ENCODE data around the gene LAMTOR3.

DNA sequence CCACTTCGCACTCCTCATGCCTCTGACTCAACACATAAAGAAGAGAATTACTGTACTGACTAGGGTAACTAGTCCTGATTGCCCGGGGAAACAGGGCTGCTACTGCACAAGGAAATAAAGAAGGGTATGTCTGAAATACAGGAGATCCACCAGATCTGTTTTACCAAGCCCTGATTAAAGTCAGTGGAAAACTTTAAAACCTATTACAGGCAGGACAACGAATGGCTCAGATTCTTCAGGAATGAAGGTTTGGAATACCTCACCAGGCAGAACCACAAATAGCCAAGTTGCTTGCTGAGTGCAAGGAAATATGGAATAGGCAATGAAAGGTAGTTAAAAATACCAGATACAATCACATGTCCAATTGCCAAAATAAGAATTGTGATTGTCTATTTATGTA, 17.3 kb downstream of the LAMTOR3 start:
- TF ChIP-seq, protein P1, sequence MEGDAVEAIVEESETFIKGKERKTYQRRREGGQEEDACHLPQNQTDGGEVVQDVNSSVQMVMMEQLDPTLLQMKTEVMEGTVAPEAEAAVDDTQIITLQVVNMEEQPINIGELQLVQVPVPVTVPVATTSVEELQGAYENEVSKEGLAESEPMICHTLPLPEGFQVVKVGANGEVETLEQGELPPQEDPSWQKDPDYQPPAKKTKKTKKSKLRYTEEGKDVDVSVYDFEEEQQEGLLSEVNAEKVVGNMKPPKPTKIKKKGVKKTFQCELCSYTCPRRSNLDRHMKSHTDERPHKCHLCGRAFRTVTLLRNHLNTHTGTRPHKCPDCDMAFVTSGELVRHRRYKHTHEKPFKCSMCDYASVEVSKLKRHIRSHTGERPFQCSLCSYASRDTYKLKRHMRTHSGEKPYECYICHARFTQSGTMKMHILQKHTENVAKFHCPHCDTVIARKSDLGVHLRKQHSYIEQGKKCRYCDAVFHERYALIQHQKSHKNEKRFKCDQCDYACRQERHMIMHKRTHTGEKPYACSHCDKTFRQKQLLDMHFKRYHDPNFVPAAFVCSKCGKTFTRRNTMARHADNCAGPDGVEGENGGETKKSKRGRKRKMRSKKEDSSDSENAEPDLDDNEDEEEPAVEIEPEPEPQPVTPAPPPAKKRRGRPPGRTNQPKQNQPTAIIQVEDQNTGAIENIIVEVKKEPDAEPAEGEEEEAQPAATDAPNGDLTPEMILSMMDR (IDR thresholded peaks at IDR 0.05) = no peak
- no peak for TF ChIP-seq POLR2A (IDR thresholded peaks at IDR 0.05)
